IPS-11a (cell line): ENCODE measurements around the gene SPAG4.

Source experiments
- H3K4me3 ChIP-seq: one replicate; pipeline ENCODE4 v1.5.1; 2013; ENCODE audit warnings: low read depth, low read length, control low read depth

The SPAG4 gene

GRCh38 chr20:35652641-35653429, 37.2 kb downstream of the SPAG4 start:
- no peak overlapping the region for H3K4me3 ChIP-seq

GRCh38 chr20:35653430-35653734, 37.8 kb downstream of the SPAG4 start:
- no peak overlapping the region for H3K4me3 ChIP-seq

- no peak overlapping the region for H3K4me3 ChIP-seq
Measured at GRCh38 chr20:35653893-35654292, 38.3 kb downstream of the SPAG4 start.

- H3K4me3 ChIP-seq: no peak overlapping the region
Measured at GRCh38 chr20:35654415-35654814, 38.8 kb downstream of the SPAG4 start.

GRCh38 chr20:35657271-35657670, 41.6 kb downstream of the SPAG4 start:
- no peak overlapping the region for H3K4me3 ChIP-seq

- H3K4me3 ChIP-seq: no peak overlapping the region
Measured at GRCh38 chr20:35660122-35660937, 44.7 kb downstream of the SPAG4 start.

GRCh38 chr20:35661053-35661452, 45.4 kb downstream of the SPAG4 start:
- H3K4me3 ChIP-seq: no peak overlapping the region

GRCh38 chr20:35661908-35662307, 46.3 kb downstream of the SPAG4 start:
- H3K4me3 ChIP-seq: no peak overlapping the region

GRCh38 chr20:35662551-35662950, 46.9 kb downstream of the SPAG4 start:
- peak overlapping the region; percentile 99 for H3K4me3 ChIP-seq

GRCh38 chr20:35663516-35664465, 48.2 kb downstream of the SPAG4 start:
- H3K4me3 ChIP-seq: peak overlapping the region; percentile 99

GRCh38 chr20:35664466-35665206, 49.0 kb downstream of the SPAG4 start, which contains the start of the genes CPNE1 and RBM12:
Gene CPNE1 (minus strand): TSS chr20:35664900. CDS start chr20:35632923, 31,977 bp downstream.
Gene RBM12 (minus strand): TSS chr20:35664900. CDS start chr20:35655322, 9,578 bp downstream.
- peak within 1 kb of the TSS; percentile 99 for H3K4me3 ChIP-seq

- no peak overlapping the region for H3K4me3 ChIP-seq
Measured at GRCh38 chr20:35665949-35666288, 50.3 kb downstream of the SPAG4 start.

GRCh38 chr20:35669221-35669620, 53.6 kb downstream of the SPAG4 start:
- no peak overlapping the region for H3K4me3 ChIP-seq

GRCh38 chr20:35669681-35670080, 54.1 kb downstream of the SPAG4 start:
- H3K4me3 ChIP-seq: no peak overlapping the region
